ENCODE data around the gene MITF.

- TF ChIP-seq, protein P1, sequence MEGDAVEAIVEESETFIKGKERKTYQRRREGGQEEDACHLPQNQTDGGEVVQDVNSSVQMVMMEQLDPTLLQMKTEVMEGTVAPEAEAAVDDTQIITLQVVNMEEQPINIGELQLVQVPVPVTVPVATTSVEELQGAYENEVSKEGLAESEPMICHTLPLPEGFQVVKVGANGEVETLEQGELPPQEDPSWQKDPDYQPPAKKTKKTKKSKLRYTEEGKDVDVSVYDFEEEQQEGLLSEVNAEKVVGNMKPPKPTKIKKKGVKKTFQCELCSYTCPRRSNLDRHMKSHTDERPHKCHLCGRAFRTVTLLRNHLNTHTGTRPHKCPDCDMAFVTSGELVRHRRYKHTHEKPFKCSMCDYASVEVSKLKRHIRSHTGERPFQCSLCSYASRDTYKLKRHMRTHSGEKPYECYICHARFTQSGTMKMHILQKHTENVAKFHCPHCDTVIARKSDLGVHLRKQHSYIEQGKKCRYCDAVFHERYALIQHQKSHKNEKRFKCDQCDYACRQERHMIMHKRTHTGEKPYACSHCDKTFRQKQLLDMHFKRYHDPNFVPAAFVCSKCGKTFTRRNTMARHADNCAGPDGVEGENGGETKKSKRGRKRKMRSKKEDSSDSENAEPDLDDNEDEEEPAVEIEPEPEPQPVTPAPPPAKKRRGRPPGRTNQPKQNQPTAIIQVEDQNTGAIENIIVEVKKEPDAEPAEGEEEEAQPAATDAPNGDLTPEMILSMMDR (IDR thresholded peaks at IDR 0.05; ENCODE audit: low read depth, low read length, missing input control): no peak
- TF ChIP-seq JUND (IDR thresholded peaks at IDR 0.05) (no peak), RAD21 (IDR thresholded peaks at IDR 0.05) (no peak)
- TF ChIP-seq, protein P2, sequence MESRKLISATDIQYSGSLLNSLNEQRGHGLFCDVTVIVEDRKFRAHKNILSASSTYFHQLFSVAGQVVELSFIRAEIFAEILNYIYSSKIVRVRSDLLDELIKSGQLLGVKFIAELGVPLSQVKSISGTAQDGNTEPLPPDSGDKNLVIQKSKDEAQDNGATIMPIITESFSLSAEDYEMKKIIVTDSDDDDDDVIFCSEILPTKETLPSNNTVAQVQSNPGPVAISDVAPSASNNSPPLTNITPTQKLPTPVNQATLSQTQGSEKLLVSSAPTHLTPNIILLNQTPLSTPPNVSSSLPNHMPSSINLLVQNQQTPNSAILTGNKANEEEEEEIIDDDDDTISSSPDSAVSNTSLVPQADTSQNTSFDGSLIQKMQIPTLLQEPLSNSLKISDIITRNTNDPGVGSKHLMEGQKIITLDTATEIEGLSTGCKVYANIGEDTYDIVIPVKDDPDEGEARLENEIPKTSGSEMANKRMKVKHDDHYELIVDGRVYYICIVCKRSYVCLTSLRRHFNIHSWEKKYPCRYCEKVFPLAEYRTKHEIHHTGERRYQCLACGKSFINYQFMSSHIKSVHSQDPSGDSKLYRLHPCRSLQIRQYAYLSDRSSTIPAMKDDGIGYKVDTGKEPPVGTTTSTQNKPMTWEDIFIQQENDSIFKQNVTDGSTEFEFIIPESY (IDR thresholded peaks at IDR 0.05): no peak
These were observed 84.5 kb downstream of the MITF start for GRCh38 chr3:69823743-69824142.
